T-helper 22 cell (primary cell): ENCODE results near the gene NSMCE1.

ENCODE experiments used
- DNase-seq: peaks from one replicate; pipeline ENCODE4 v3.0.0-alpha.2; 2020; ENCODE audit warnings: low read depth

The NSMCE1 gene

GRCh38 chr16:27229891-27230470 lies 38.6 kb downstream of the NSMCE1 start:
- no peak for DNase-seq

GRCh38 chr16:27228621-27229501 lies 39.7 kb downstream of the NSMCE1 start:
- no peak for DNase-seq

GRCh38 chr16:27228045-27228444 lies 40.5 kb downstream of the NSMCE1 start:
- no peak for DNase-seq

GRCh38 chr16:27226976-27227705 lies 41.4 kb downstream of the NSMCE1 start:
- no peak for DNase-seq

- DNase-seq: no peak
Observed at GRCh38 chr16:27226476-27226875, 42.1 kb downstream of the NSMCE1 start.

- DNase-seq: no peak
Observed at GRCh38 chr16:27225536-27226360, 42.8 kb downstream of the NSMCE1 start.

GRCh38 chr16:27224741-27225300 lies 43.8 kb downstream of the NSMCE1 start:
- DNase-seq: no peak

- DNase-seq: no peak
Observed at GRCh38 chr16:27224271-27224737, 44.3 kb downstream of the NSMCE1 start.

- DNase-seq: no peak
Observed at GRCh38 chr16:27223701-27224100, 44.9 kb downstream of the NSMCE1 start.

GRCh38 chr16:27223226-27223610 lies 45.4 kb downstream of the NSMCE1 start:
- no peak for DNase-seq

- DNase-seq: no peak
Observed at GRCh38 chr16:27222249-27223225, 46.0 kb downstream of the NSMCE1 start.

- DNase-seq: no peak
Observed at GRCh38 chr16:27221576-27222248, 46.9 kb downstream of the NSMCE1 start.

- DNase-seq: no peak
Observed at GRCh38 chr16:27220991-27221390, 47.6 kb downstream of the NSMCE1 start.

- no peak for DNase-seq
Observed at GRCh38 chr16:27220527-27220926, 48.0 kb downstream of the NSMCE1 start.

- no peak for DNase-seq
Observed at GRCh38 chr16:27220120-27220519, 48.5 kb downstream of the NSMCE1 start.

- no peak for DNase-seq
Observed at GRCh38 chr16:27219161-27219560, 49.4 kb downstream of the NSMCE1 start.

GRCh38 chr16:27218756-27219155 lies 49.8 kb downstream of the NSMCE1 start:
- no peak for DNase-seq

- DNase-seq: no peak
Observed at GRCh38 chr16:27217256-27217655, 51.3 kb downstream of the NSMCE1 start.

- no peak for DNase-seq
Observed at GRCh38 chr16:27216297-27216885, 52.2 kb downstream of the NSMCE1 start.
